ENCODE measurements around the gene GATB. TPM values are rescaled to one million over a fixed set of nuclear protein-coding genes. Genes with fewer than 3 reads are reported as not detected.

The GATB gene
- total and polyA plus RNA-seq, 2 donors (not counting 1 experiment from before 2014, with no cell fraction given), result 18.7 to 20.8 TPM

- H4K20me1 ChIP-seq (ENCODE audit: control insufficient read depth, extremely low read depth, insufficient read depth, low read length), result no peaks in the 10 kb centered on the region
- no peaks in the 10 kb centered on the region for H3K36me3 ChIP-seq (ENCODE audit: control insufficient read depth, insufficient read depth, low read length)
- H2AFZ ChIP-seq (ENCODE audit: low read length), result peak overlapping the region; percentile 11
- peaks cover 5% of the 10 kb centered on the region for H3K4me1 ChIP-seq (ENCODE audit: control insufficient read depth, extremely low read depth, insufficient read depth, low read length)
- no peaks in the 10 kb centered on the region for H3K27me3 ChIP-seq (ENCODE audit: control insufficient read depth, insufficient read depth, low read length)
- no peak overlapping the region for H3K4me2 ChIP-seq (ENCODE audit: extremely low read depth, insufficient read depth, low read length)
- H3K27ac ChIP-seq (ENCODE audit: insufficient read depth, low read length), result peak overlapping the region; percentile 42
- H3K79me2 ChIP-seq (ENCODE audit: control insufficient read depth, insufficient read depth, low read length), result no peaks in the 10 kb centered on the region
- DNase-seq (ENCODE audit: low read depth in 2 of 2), result peak in 1 of 2 donors; percentile 4
- no peaks in the 10 kb centered on the region for H3K9me3 ChIP-seq (ENCODE audit: control insufficient read depth, insufficient read depth, low read depth, low read length)
- H3K4me3 ChIP-seq (replicated peaks in 1 of 4; ENCODE audit: control extremely low read depth in 1 of 4, insufficient read depth in 1 of 4, low read depth in 3 of 4, low read length in 4 of 4), result no peak overlapping the region
- no peak for TF ChIP-seq CTCF (conservative IDR thresholded peaks at IDR 0.05 in 1 of 2, IDR thresholded peaks at IDR 0.05 in 1 of 2; ENCODE audit: low read depth in 1 of 2, low read length in 2 of 2)
- no peak for TF ChIP-seq EZH2 (IDR thresholded peaks at IDR 0.05; ENCODE audit: low read length, missing control alignments)
- H3K9ac ChIP-seq (ENCODE audit: insufficient read depth, low read length), result no peak overlapping the region
These were observed 46.4 kb upstream of the GATB start for GRCh38 chr4:151807220-151807619.

- Histone ChIP-seq H3K9me3 (ENCODE audit: control insufficient read depth, insufficient read depth, low read depth, low read length) (no peaks in the 10 kb centered on the region), H3K79me2 (ENCODE audit: control insufficient read depth, insufficient read depth, low read length) (no peaks in the 10 kb centered on the region), H3K9ac (ENCODE audit: insufficient read depth, low read length) (no peak overlapping the region), H3K4me3 (replicated peaks in 1 of 4; ENCODE audit: control extremely low read depth in 1 of 4, insufficient read depth in 1 of 4, low read depth in 3 of 4, low read length in 4 of 4) (no peak overlapping the region), H3K36me3 (ENCODE audit: control insufficient read depth, insufficient read depth, low read length) (no peaks in the 10 kb centered on the region), H4K20me1 (ENCODE audit: control insufficient read depth, extremely low read depth, insufficient read depth, low read length) (no peaks in the 10 kb centered on the region), H2AFZ (ENCODE audit: low read length) (no peak overlapping the region), H3K27me3 (ENCODE audit: control insufficient read depth, insufficient read depth, low read length) (no peaks in the 10 kb centered on the region), H3K4me1 (ENCODE audit: control insufficient read depth, extremely low read depth, insufficient read depth, low read length) (peaks cover 5% of the 10 kb centered on the region), H3K4me2 (ENCODE audit: extremely low read depth, insufficient read depth, low read length) (no peak overlapping the region), H3K27ac (ENCODE audit: insufficient read depth, low read length) (peak overlapping the region; percentile 42)
- no peak for TF ChIP-seq EZH2 (IDR thresholded peaks at IDR 0.05; ENCODE audit: low read length, missing control alignments)
- no peak for TF ChIP-seq CTCF (conservative IDR thresholded peaks at IDR 0.05 in 1 of 2, IDR thresholded peaks at IDR 0.05 in 1 of 2; ENCODE audit: low read depth in 1 of 2, low read length in 2 of 2)
- DNase-seq (ENCODE audit: low read depth in 2 of 2), result peak; percentile 67 to 87
These were observed 45.7 kb upstream of the GATB start for GRCh38 chr4:151806511-151806927.

- no peak overlapping the region for H3K27ac ChIP-seq (ENCODE audit: insufficient read depth, low read length)
- H3K4me1 ChIP-seq (ENCODE audit: control insufficient read depth, extremely low read depth, insufficient read depth, low read length), result peaks cover 5% of the 10 kb centered on the region
- H3K9ac ChIP-seq (ENCODE audit: insufficient read depth, low read length), result no peak overlapping the region
- peak; percentile 10 to 57 for DNase-seq (ENCODE audit: low read depth in 2 of 2)
- TF ChIP-seq CTCF (conservative IDR thresholded peaks at IDR 0.05 in 1 of 2, IDR thresholded peaks at IDR 0.05 in 1 of 2; ENCODE audit: low read depth in 1 of 2, low read length in 2 of 2) (no peak), EZH2 (IDR thresholded peaks at IDR 0.05; ENCODE audit: low read length, missing control alignments) (no peak)
- H3K27me3 ChIP-seq (ENCODE audit: control insufficient read depth, insufficient read depth, low read length), result no peaks in the 10 kb centered on the region
- no peak overlapping the region for H2AFZ ChIP-seq (ENCODE audit: low read length)
- H3K36me3 ChIP-seq (ENCODE audit: control insufficient read depth, insufficient read depth, low read length), result no peaks in the 10 kb centered on the region
- no peak overlapping the region for H3K4me2 ChIP-seq (ENCODE audit: extremely low read depth, insufficient read depth, low read length)
- H3K9me3 ChIP-seq (ENCODE audit: control insufficient read depth, insufficient read depth, low read depth, low read length), result no peaks in the 10 kb centered on the region
- no peaks in the 10 kb centered on the region for H4K20me1 ChIP-seq (ENCODE audit: control insufficient read depth, extremely low read depth, insufficient read depth, low read length)
- H3K79me2 ChIP-seq (ENCODE audit: control insufficient read depth, insufficient read depth, low read length), result no peaks in the 10 kb centered on the region
- H3K4me3 ChIP-seq (replicated peaks in 1 of 4; ENCODE audit: control extremely low read depth in 1 of 4, insufficient read depth in 1 of 4, low read depth in 3 of 4, low read length in 4 of 4), result no peak overlapping the region
These were observed 44.0 kb upstream of the GATB start for GRCh38 chr4:151804821-151805220.

All from fibroblast of lung (primary cell).